KG1 (cell line): ENCODE results near the gene RAD23A.
"Not testable (repeated sequence)": the region's sequence is repeated elsewhere in the genome, so short reads cannot be mapped to it uniquely, and the experiment has no call there.

Source experiments
- DNase-seq: peaks from one replicate; lab custom pipeline; 2025; lab: John Stamatoyannopoulos, UW

RAD23A gene

DNA sequence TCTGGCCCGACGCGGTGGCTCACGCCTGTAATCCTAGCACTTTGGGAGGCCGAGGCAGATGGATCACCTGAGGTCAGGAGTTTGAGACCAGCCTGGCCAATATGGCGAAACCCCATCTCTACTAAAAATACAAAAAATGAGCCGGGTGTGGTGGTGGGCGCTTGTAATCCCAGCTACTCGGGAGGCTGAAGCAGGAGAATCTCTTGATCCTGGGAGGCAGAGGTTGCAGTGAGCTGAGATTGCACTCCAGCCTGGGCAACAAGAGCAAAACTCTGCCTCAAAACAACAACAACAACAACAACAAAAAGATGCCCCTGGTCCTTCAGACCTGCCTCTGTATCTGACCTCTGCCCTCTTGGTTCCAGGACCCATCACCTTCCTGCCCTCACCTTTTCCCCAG, 9.9 kb downstream of the RAD23A start:
- DNase-seq = not testable (repeated sequence)

DNA sequence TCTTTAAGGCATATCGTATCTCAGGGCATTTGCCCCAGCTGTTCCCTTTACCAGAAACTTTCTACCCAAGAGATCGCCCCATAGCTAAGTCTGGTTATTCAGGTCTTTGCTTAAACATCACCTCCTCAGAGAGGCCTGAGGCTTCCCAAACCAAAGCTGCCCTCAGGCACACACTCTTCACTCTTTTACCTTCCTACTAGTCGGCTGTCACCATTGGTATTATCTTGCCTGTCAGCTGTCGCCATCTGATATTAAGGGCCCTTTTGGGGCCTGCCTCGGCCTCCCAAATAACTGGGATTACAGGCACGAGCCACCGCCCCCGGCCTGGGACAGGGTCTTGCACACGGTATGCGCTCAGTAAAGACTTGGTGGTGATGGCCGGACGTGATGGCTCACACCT, 10.3 kb downstream of the RAD23A start:
- no peak for DNase-seq

DNA sequence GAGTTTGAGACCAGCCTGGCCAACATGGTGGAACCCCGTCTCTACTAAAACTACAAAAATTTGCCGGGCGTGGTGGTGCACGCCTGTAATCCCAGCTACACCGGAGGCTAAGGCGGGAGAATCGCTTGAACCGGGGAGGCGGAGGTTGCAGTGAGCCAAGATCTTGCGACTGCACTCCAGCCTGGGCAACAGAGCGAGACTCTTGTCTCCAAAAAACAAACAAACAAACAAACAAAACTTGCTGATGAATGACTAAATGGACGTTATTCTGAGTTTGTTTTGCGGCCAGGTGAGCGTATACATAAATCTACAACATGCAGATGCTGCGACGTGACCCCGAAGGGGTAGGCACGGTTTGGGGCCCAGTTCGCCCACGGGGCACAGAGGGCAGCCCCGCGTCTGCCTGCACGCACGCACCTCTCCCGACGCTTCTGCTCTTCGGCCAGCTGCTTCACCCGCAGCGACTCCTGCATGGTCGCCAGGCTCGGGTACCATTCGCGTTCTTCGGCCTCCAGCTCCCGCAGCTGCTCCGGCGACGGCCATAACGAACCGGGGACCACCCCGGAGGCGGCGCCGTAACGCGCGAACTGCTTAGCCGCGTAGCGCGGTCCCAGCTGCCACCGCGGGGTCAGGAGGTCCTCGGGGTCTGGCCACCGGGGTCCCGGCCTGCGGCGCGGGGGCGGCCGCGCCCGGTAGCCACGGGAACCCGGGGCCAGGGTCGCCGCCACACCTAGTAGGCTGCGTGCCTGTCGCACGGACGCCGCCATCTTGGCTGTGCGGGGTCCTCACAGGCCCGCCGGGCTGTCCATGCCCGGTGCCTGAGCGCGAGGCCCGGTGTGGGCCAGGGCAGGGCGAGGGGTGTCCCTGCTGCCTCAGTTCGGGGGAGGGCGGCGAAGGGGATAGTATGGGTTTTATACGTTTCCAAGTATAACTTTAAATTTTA, 11.1 kb downstream of the RAD23A start, which contains the start of gene GADD45GIP1:
TSS of gene GADD45GIP1 (minus strand) at position 778 of the 943 bp plus-strand sequence. CDS start at position 767, 11 bp downstream.
- DNase-seq = peak; percentile 74

DNA sequence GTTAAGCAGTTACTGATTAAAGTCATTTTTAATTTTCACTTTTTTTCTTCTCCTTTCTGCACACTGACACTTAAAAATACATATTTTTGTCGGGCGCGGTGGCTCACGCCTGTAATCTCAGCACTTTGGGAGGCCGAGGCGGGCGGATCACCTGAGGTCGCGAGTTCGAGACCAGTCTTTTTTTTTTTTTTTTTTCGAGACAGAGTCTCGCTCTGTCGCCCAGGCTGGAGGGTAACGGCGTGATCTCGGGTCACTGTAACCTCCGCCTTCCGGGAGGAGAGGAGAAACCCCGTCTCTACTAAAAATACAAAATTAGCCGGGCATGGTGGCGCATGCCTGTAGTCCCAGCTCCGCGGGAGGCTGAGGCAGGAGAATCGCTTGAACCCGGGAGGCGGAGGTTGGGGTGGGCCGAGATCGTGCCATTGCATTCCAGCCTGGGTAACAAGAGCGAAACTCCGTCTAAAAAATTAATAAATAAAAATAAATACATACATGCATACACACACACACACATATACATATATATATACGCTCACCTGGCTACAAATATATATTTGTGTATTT, 11.8 kb downstream of the RAD23A start:
- not testable (repeated sequence) for DNase-seq

DNA sequence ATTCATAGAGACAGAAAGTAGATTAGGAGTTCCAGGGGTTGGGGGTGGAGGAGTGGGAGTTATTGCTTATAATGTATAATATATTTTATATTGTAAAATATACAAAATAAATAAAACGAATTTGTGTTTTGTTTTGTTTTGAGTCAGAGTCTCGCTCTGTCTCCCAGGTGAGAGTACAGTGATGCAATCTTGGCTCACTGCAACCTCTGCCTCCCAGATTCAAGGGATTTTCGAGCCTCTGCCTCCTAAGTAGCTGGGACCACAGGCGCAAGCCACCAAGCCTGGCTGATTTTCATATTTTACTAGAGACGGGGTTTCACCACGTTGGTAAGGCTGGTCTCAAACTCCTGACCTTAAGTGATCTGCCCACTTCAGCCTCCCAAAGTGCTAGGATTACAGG, 13.8 kb downstream of the RAD23A start:
- DNase-seq = no peak

DNA sequence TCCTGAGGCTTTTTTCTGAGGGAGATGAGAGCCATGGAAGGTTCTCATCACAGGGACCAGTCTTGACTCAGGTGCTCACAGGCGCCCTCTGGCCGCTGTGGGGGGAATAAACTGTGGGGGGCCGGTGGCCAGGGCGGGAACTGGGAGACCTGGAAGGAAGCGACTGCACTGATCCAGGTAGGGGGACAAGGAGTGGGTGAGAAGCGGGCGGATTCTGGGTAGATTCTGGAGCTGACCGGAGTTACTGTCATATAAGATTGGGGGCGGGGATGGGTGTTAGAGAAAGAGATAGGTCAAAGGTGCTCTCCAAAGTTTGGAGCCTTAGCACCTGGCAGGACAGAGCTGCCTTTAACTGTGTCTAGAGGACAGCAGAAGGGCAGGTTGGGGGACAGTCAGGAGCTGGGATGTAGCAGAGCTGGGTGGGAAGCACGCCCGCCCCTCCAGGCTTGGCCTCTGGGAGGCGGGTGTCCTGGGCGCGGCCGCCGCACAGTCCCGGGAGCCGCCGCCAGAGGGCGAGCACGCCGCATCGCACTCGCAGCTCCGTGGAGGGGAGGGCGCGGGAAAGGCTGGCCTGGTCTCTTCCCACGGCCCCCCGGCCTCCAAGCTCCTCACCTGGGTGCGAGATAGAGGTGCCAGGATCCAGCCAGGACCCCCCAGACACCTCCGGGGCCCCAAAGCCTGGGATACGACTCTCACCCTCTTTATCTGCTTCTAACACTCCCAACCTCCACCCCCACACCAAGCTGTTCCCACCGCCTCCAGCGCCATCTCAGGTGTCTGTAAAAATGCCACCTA, 19.6 kb downstream of the RAD23A start:
- peak; percentile 67 for DNase-seq

DNA sequence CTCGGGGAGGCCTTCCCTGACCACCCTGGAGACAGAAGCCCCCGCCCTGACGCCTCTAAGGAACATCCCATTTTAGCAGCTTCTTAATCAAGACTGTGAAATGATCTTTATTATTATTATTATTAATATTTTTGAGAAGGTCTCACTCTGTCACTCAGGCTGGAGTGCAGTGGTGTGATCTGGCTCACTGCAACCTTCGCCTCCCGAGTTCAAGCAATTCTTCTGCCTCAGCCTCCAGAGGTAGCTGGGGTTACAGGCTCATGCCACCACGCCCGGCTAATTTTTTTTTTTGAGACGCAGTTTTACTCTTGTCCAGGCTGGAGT, 20.1 kb downstream of the RAD23A start:
- DNase-seq = no peak

DNA sequence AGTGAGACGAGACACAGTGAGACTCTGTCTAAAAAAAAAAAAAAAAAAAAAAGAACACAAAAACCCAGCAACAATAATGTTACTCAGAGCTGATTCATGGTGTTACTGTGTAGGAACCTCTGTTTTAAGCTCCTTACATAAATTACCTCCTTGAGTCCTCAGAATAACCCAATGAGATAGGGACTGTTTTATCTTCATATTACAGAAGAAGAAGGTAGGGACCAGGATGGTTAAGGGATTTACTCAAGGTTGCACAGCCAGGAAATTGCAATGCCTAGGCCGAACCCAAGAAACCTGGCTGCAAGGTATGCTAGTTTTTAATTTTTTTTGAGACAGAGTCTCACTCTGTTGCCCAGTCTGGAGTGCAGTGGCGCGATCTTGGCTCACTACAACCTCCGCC, 22.2 kb downstream of the RAD23A start:
- DNase-seq = no peak

DNA sequence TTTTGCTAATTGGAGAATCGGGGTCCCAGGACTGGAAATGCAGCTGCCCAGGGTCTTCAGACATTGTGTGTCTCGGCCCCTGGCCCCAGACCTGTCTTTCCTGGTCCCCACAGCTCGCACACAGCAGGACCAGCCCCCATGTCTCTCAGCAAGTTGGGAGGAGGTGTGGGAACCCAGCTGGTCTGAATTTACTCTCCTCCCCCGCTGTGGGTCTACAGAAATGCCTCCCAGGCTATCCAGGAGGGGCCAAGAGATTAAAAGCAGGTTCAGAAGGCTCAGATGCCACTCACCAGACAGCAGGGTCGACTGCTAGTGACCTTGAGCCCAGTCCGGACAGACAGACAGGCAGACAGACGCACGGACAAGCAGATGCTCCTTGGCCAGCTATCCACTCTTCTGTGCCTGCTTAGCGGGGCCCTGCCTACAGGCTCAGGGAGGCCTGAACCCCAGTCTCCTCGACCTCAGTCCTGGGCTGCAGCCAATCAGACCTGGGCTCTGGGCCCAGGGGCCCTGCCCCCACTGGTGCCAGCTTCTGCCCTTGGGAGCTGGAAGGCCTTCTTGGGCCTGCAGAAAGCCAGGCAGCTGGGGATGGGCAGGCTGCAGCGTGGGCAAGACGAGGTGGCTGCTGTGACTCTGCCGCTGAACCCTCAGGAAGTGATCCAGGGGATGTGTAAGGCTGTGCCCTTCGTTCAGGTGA, 23.8 kb downstream of the RAD23A start, which contains the start of gene DAND5:
TSS of gene DAND5 (plus strand) at position 285 of the 697 bp plus-strand sequence. CDS start at position 370, 85 bp downstream.
- no peak for DNase-seq

DNA sequence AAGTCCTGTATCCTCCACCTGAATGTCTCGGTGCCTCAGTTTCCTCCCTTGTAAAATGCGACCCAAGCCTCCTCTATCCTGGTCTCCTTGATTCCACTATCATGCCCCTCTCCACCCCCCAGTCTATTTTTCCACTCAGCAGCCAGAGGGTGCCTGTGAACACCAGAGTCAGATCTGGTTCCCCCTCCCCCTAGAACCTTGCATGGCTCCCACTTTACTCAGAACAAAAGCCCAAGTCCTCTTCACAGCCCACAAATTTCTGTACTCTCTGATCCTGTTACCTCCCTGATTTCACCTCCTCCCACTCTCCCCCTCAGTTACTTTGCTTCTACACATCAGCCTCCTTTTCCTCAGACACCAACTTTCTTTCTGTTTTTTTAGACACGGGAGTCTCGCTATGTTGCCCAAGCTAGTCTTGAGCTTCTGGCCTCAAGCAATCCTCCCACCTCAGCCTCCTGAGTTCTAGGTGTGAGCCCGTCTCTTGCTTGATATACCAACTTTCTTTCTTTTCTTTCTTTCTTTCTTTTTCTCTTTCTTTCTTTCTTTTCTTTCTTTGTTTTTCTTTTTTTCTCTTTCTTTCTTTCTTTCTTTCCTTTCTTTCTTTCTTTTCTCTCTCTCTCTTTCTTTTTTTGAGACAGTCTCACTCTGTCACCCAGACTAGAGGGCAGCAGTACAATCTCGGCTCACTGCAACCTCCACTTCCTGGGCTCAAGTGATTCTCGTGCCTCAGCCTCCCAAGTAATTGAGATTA, 24.6 kb downstream of the RAD23A start:
- no peak for DNase-seq

DNA sequence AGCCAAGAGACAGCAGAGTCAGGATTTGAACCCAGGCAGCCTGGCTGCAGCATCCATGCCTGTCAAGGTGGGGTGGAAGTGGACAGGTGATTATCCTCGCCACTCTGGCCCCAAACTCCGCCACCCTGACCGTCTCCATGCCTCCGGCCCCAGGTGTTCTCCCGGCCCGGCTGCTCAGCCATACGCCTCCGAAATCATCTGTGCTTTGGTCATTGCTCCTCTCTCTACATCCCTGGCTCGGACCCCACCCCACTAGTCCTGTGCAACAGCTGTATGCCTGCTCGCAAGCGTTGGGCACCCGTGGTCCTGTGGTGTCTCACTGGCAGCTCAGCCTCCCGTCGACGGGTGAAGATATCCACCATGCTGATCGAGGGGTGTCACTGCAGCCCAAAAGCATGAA, 27.6 kb downstream of the RAD23A start:
- no peak for DNase-seq

DNA sequence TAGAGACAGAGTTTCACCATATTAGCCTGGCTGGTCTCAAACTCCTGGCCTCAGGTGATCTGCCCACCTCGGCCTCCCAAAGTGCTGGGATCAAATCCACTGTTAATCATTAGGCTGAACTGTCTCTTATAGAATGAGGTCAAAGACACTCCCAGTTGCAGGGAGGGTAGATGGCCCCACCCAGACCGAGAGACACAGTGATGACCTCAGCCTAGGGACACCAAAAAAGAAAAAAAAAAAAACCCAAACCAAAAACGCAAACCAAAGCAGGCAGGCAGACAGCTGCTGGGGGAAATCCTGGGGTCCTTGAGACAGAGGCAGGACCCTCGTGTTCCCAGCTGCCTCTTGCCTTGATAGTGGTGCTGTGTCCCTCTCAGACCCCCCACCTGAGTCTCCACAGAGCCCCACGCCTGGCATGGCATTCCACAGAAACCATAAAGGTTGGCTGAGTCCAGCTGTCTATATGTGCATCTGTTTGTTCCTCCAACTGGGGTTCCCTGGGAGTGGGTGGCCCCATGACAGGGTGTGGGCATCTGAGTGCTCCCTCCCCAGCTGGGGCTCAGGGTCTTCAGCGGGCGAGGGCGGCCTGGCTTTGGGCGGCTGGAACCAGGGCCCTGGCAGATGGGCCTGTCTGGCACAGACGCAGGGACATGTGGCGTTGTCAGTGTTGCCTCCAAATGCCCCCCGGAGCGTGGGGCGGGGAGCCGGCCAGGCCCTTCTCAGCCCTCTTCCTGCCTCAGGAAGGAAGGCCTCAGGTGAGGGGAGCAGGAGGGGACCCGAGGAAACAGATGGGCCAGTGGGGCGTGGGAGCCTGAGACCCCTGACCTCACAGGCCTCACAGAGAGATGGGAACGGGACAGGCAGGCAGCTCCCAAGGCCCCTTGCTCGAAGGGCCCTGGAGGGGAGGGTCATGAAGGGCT, 28.9 kb downstream of the RAD23A start:
- DNase-seq = no peak

DNA sequence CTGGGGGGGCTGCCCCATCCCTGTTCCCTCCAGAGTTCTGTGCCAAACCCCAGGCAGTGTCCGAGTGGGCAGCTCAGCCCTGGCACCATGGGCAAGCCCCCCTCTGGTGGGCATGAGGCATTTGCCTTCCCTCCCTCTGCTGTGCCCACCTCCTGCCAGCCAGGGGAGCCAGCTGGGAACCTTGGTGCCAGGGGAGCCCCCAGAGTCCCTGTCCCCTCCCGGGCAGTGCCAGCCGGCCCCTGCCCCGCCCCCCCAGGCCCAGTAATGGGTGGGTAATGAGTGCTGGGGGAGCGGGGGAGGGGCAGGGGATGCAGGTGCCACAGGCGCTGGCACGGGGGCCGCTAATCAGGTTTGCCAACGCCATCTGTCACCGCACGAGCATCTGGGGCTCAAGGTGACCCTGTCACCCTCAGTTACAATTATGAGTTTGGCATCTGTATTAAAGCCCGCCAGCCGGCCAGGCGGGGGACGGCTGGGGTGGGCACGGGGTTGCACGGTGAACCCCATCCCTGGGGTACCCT, 29.6 kb downstream of the RAD23A start:
- DNase-seq = no peak

DNA sequence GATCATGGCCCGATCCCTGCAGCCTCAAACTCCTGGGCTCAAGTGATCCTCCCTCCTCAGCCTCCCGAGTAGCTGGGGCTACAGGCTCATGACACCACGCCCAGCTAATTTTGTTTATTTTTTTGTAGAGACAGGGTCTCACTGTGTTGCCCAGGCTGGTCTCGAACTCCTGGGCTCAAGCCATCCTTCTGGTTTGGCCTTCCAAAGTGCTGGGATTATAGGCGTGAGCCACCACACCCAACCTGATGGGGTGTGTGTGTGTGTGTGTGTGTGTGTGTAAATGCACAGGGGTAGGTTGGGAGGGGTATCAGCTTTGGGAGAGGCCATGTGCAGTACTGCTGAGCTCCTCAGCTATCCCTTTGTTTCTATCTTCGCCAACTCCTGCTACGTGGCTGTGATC, 30.4 kb downstream of the RAD23A start:
- DNase-seq = not testable (repeated sequence)

DNA sequence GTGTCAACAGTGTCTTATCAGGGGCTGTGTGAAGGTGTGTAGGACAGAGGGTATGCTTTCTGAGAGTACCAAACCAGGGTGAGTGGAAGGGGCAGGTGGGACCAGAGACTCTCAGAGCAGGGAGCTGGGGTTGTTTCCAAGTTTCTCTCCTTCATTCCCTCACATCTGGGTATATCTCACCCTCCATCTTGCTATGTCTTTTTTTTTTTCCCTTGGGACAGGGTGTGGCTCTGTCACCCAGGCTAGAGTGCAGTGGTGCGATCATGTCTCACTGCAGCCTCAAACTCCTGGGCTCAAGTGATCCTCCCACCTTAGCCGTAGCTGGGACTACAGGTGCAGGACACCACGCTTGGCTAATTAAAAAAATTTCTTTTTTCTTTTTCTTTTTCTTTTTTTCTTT, 34.3 kb downstream of the RAD23A start:
- no peak for DNase-seq

DNA sequence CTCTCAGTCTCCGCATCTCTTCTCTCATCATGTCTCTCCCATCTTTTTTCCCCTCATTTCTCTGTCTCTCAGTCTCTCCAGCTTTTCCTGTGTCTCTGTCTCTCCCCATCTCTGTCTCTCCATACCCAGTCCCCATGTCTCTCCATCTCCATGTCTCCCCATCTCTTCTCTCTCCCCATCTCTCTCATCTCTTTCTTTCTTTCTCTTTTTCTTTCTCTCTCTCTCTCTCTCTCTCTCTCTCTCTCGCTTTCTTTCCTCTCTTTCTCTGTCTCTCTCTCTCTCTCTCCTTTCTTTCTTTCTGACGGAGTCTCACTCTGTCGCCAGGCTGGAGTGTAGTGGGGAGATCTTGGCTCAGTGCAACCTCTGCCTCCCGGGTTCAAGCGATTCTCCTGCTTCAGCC, 37.0 kb downstream of the RAD23A start:
- no peak for DNase-seq

DNA sequence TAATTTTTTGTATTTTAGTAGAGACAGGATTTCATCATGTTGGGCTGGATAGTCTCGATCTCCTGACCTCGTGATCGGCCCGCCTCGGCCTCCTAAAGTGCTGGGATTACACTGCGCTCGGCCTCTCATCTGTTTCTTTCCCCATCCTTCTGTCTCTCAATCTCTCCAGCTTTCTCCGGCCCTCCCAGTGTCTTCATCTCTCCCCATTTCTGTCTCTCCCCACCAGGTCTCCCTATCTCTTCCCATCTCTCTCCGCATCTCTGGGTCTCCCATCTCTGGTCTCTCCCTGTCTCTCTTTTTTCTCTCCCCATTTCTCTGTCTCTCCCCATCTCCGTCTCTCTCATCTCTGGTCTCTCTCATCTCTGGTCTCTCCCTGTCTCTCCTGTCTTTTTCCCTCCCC, 37.4 kb downstream of the RAD23A start:
- DNase-seq = no peak

DNA sequence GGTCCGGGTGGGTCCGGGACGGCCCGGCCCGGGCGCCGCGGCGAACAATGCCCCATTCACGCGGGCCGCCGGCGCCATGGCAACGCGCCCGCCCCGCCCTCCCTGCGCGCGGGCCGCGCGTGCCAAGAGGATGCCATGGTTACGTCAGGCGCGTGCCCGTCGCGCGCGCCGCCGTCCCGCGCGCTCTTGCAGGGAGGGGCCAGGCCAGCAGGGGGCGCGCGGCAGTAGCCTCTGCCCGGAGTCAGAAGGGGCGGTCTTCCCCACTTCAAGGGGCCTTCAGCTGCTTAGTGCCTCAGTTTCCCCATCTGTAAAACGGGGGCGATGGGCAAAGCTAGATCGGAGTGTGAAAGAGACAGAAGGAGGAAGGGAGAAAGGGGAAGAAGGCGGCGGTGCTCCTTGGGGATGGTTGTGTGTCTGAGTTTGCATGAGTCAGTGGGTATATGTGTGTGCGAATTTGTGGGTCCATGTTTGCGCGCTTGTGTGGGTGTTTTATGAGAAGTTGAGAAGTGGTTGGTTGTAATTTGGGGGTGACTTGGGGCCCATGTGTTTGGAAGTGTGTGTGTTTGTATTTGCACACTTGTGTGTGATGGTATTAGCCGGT, 38.0 kb downstream of the RAD23A start:
- peak; percentile 49 for DNase-seq

DNA sequence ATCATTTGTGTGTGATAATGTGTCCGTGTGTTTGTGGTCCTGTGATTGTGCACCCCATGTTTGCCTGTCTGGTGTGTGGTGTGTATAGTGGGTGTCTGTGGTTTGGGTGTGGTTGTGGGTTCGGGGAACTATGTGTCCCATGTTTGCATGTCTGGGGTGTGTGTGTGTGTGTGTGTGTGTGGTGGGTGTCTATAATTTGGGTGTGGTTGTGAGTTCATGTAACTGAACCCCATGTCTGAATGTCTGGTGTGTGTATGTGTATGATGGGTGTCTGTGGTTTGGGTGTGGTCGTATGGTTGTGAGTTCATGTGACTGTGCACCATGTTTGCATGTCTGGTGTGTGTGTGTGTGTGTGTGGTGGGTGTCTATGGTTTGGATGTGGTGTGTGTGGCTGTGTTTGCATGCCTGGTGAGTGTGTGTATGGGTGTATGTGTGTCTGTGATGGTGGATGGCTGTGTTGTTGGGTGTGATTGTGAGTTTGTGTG, 38.5 kb downstream of the RAD23A start:
- no peak for DNase-seq
